Fibroblast of skin of left quadriceps (primary cell): ENCODE measurements around the gene TNS2.

ENCODE experiments used
- DNase-seq, 2 experiments: peaks; one replicate each; pipeline ENCODE4 v3.0.0-alpha.2; 2013; ENCODE audit warnings: low read depth in 2 of 2

Gene TNS2

GRCh38 chr12:53042607-53043454 is 7.0 kb upstream of the TNS2 start:
- no peak for DNase-seq

- no peak for DNase-seq
Measured at GRCh38 chr12:53044052-53044581, 5.7 kb upstream of the TNS2 start.

DNA sequence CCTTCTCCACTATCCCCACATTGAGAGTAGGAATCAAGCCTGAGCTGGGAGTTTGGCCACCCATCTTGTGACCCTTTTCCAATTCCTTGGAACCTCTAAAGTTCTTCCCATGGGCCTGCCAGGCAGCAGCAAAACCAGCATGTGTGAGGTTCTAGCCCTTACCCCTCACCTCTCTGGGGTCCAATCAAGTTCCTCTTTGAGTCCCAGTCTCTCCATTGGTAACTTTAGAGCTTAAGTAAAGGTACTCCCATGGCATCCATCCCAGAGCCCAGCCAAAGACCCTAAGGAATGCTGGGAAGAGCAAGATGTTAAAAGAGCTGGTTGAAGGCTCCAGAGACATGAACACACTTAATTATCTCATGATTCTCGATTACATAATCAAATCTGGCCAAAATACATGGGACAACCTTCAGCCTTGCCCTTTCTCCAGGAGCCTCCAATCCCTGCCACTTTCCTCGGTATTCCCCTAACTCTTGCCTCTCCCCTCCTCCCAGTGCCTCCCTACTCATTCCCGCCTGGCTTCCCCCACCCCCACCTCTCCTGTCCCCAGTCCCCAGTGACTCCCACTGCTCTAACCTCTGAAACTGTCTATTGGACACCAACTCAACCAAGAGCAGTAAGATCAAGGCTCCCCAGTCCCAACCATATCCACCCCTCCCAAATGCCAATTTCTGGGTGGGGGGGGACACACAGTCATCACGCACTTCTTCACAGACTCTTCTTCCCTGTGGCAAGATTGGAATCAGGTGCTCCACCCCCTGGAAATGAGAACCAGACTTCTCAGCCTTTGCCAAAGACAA is 4.8 kb upstream of the TNS2 start:
- no peak for DNase-seq

GRCh38 chr12:53045696-53046045 is 4.2 kb upstream of the TNS2 start:
- DNase-seq: no peak

DNA sequence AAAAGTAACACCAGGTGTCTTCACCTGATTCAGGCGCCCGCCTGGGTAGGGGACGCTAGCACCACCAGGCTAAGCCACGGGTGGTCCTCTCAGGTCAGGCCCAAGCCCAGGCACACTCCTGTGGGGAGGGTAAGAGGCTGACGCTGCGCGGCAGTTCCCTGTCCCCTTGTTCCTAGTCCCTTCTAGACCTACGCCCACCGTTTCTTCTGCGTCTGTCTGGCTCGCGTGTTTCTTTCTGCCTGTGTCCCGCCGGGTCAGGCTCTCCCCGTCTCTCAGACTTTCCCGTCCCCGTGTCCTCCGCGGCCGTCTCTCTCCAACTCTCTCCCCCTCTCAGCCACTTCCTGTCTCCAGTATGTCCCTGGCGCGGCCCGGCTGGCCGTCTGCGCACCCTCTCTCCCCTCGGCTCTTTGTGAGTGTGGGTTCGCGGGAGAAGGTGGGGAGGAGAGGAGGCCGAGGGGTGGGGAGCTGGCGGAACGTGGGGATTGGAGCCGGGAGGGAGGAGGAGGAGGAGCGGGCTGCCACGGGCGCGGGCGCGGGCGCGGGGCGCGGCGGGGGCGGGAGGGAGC is 3.1 kb upstream of the TNS2 start:
- DNase-seq: peak; percentile 75 to 77

GRCh38 chr12:53047221-53048032 is 2.4 kb upstream of the TNS2 start:
- DNase-seq: peak; percentile 86 to 87

- no peak for DNase-seq
Measured at GRCh38 chr12:53048033-53048779, 1.7 kb upstream of the TNS2 start.

- DNase-seq: peak in 1 of 2 experiments; percentile 29
Measured at GRCh38 chr12:53048780-53049401, 974 bp upstream of the TNS2 start.

GRCh38 chr12:53050426-53051057 is 677 bp downstream of the TNS2 start:
- no peak for DNase-seq

- no peak for DNase-seq
Measured at GRCh38 chr12:53051058-53051880, 1.4 kb downstream of the TNS2 start.

DNA sequence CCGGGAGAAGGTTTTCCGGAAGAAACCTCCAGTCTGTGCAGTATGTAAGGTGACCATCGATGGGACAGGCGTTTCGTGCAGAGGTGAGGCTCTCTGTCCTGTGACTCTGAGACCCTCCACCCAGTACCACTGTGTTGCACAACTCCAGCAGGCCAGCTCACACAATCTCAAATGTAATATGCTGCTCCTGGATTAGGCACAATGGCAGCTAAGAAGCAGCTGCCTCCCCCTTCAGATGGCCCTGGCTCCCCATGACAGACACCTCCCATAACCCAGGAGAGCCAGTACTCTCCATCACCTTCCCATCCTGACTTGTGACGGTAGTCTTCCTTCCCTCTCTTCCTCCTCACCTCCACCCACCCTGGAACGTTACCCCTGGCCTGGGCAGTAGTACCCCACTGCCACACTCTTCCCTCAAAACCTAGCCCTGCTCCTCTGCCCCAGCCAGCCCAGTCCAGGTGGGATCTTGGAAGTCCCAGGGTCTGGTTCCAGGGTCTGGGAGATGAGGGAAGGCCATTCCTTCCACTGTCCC is 2.1 kb downstream of the TNS2 start:
- no peak for DNase-seq

- peak; percentile 43 to 46 for DNase-seq
Measured at GRCh38 chr12:53052419-53053217, 2.8 kb downstream of the TNS2 start.

DNA sequence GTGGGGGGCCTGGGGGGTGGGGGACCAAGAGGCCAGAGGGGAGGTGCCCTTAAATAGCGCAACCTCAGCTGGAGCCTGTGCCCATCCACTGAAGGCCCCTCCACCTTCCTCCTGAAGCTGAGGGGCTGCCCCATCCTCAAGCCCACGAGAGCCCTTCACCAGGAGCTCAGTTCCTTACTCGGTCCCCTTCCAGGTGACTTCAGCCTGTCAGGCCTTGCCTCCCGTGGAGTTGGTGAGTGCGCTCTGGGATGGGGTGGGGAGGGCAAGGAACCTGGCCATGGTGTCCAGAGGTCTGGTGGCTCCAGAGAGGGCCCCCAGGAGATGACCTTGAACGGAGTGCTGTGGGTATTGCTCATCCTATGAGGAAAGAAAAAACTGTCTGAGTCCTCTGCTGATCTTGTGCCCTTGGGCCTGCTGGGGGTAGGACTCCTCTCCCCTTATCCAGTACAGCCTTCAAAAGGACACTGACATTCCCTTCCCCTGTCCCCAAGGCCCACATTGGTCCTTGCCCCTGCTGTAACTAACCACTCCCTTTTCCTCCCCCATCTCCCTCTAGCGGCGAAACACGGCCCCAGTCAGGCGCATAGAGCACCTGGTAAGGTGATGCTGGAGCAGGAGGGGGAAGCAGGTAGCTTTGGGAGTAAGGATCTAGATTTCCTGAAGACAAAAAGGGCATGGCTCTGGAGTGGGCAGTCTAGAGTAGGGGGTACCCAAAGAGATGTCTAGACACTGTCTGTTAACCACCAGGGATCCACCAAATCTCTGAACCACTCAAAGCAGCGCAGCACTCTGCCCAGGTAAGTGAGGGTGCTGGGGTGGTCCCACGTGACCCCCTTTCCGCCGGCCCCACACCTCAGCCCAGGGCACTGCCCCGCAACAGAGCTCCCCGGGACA is 3.6 kb downstream of the TNS2 start:
- no peak for DNase-seq

- DNase-seq: peak; percentile 78 to 79
Measured at GRCh38 chr12:53054112-53054878, 4.4 kb downstream of the TNS2 start.

DNA sequence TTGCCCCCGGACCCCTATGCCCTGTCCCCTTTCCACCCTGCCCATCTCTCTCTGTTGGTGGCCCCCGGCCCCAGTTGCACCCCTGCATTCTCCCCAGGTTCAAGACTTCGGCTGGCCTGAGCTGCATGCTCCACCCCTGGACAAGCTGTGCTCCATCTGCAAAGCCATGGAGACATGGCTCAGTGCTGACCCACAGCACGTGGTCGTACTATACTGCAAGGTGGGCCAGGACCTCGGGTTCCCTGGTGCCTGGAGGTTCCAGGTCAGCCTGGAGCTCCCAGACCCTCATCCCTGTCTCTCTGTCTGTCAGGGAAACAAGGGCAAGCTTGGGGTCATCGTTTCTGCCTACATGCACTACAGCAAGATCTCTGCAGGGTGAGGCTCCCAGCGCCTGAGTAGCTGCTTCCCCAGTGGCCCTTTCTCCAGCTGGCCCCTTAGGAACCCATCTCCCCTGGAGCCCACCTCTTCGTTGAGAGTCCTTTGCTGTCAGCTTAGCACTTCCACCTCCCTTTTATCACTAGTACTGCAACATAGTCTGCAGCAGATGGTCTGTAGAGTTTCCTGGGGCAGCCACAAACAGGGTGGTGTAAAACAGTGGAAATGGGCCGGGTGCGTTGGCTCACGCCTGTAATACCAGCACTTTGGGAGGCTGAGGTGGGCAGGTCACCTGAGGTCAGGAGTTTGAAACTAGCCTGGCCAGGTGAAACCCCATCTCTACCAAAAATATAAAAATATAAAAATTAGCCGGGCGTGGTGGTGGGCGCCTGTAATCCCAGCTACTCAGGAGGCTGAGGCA is 5.8 kb downstream of the TNS2 start:
- DNase-seq: no peak
